Activated naive CD8-positive, alpha-beta T cell treated with anti-CD3 and anti-CD28 coated beads for 36 hours (primary cell): ENCODE measurements around the gene ZNF608. TPM values are rescaled to one million over a fixed set of nuclear protein-coding genes. Genes with fewer than 3 reads are reported as not detected.

Source experiments
- DNase-seq: peaks from one replicate; pipeline ENCODE4 v3.0.0; 2021
- H3K27ac Mint-ChIP-seq: one replicate; pipeline ENCODE4 v1.8.0; 2022; ENCODE audit warnings: mild to moderate bottlenecking, moderate library complexity, mixed read lengths
- H3K27me3 Mint-ChIP-seq: one replicate; pipeline ENCODE4 v1.8.0; 2022; ENCODE audit warnings: mild to moderate bottlenecking, mixed read lengths
- H3K36me3 Mint-ChIP-seq: one replicate; pipeline ENCODE4 v1.8.0; 2021; ENCODE audit warnings: mild to moderate bottlenecking, mixed read lengths
- H3K4me1 Mint-ChIP-seq: one replicate; pipeline ENCODE4 v1.8.0; 2021; ENCODE audit warnings: mixed read lengths
- H3K4me3 Mint-ChIP-seq: one replicate; pipeline ENCODE4 v1.8.0; 2022; ENCODE audit warnings: mild to moderate bottlenecking, moderate library complexity, mixed read lengths
- H3K9me3 Mint-ChIP-seq: one replicate; pipeline ENCODE4 v1.8.0; 2022; ENCODE audit warnings: mixed read lengths
- total RNA-seq, 2 experiments: library from RNA; stranded (reverse); gene quantifications; one replicate each; pipeline ENCODE4 v1.2.3, GENCODE V29; 2021

ZNF608 gene
- total RNA-seq, 2 experiments from 2014 or later, result 0.06 to 0.12 TPM

GRCh38 chr5:124745007-124745927, 1.2 kb downstream of the ZNF608 start:
- no peak for DNase-seq
- no peaks in the 10 kb centered on the region for H3K27me3 Mint-ChIP-seq
- peaks cover 28% of the 10 kb centered on the region for H3K4me1 Mint-ChIP-seq
- H3K9me3 Mint-ChIP-seq, result peaks cover 2% of the 10 kb centered on the region
- no peak overlapping the region for H3K27ac Mint-ChIP-seq
- no peak overlapping the region for H3K4me3 Mint-ChIP-seq
- no peaks in the 10 kb centered on the region for H3K36me3 Mint-ChIP-seq

- H3K4me3 Mint-ChIP-seq, result no peak overlapping the region
These were observed 2.1 kb downstream of the ZNF608 start for GRCh38 chr5:124744170-124744971.

GRCh38 chr5:124743602-124744169, 2.8 kb downstream of the ZNF608 start:
- Mint-ChIP-seq H3K9me3 (peaks cover 2% of the 10 kb centered on the region), H3K27ac (no peak overlapping the region), H3K4me3 (no peak overlapping the region), H3K36me3 (no peaks in the 10 kb centered on the region), H3K27me3 (peaks cover 10% of the 10 kb centered on the region), H3K4me1 (peaks cover 24% of the 10 kb centered on the region)
- no peak for DNase-seq

More at GRCh38 chr5:124744170-124744971, 2.1 kb downstream of the ZNF608 start:
- peaks cover 2% of the 10 kb centered on the region for H3K9me3 Mint-ChIP-seq
- H3K27ac Mint-ChIP-seq, result no peak overlapping the region
- peaks cover 4% of the 10 kb centered on the region for H3K27me3 Mint-ChIP-seq
- peaks cover 28% of the 10 kb centered on the region for H3K4me1 Mint-ChIP-seq
- H3K36me3 Mint-ChIP-seq, result no peaks in the 10 kb centered on the region
- no peak for DNase-seq

GRCh38 chr5:124742983-124743601, 3.3 kb downstream of the ZNF608 start:
- peaks cover 18% of the 10 kb centered on the region for H3K4me1 Mint-ChIP-seq
- H3K9me3 Mint-ChIP-seq, result peaks cover 2% of the 10 kb centered on the region
- no peak for DNase-seq
- H3K27me3 Mint-ChIP-seq, result peaks cover 15% of the 10 kb centered on the region
- H3K36me3 Mint-ChIP-seq, result no peaks in the 10 kb centered on the region
- H3K4me3 Mint-ChIP-seq, result no peak overlapping the region
- H3K27ac Mint-ChIP-seq, result no peak overlapping the region

- no peak for DNase-seq
- Mint-ChIP-seq H3K9me3 (peaks cover 2% of the 10 kb centered on the region), H3K4me3 (no peak overlapping the region), H3K27me3 (peaks cover 15% of the 10 kb centered on the region), H3K4me1 (peaks cover 13% of the 10 kb centered on the region), H3K27ac (no peak overlapping the region), H3K36me3 (no peaks in the 10 kb centered on the region)
These were observed 3.9 kb downstream of the ZNF608 start for GRCh38 chr5:124742521-124742920.

- Mint-ChIP-seq H3K27me3 (peaks cover 15% of the 10 kb centered on the region), H3K36me3 (no peaks in the 10 kb centered on the region), H3K4me3 (no peak overlapping the region), H3K4me1 (peaks cover 7% of the 10 kb centered on the region), H3K27ac (no peak overlapping the region), H3K9me3 (peaks cover 2% of the 10 kb centered on the region)
- no peak for DNase-seq
These were observed 4.5 kb downstream of the ZNF608 start for GRCh38 chr5:124741711-124742496.

GRCh38 chr5:124740991-124741583, 5.4 kb downstream of the ZNF608 start:
- no peak for DNase-seq
- Mint-ChIP-seq H3K27me3 (peaks cover 22% of the 10 kb centered on the region), H3K4me3 (no peak overlapping the region), H3K27ac (no peak overlapping the region), H3K36me3 (no peaks in the 10 kb centered on the region), H3K9me3 (peaks cover 2% of the 10 kb centered on the region), H3K4me1 (peaks cover under 1% of the 10 kb centered on the region)

GRCh38 chr5:124740071-124740470, 6.4 kb downstream of the ZNF608 start:
- H3K9me3 Mint-ChIP-seq, result peaks cover 2% of the 10 kb centered on the region
- H3K4me3 Mint-ChIP-seq, result no peak overlapping the region
- no peaks in the 10 kb centered on the region for H3K4me1 Mint-ChIP-seq
- DNase-seq, result no peak
- peaks cover 32% of the 10 kb centered on the region for H3K27me3 Mint-ChIP-seq
- no peaks in the 10 kb centered on the region for H3K36me3 Mint-ChIP-seq
- no peak overlapping the region for H3K27ac Mint-ChIP-seq

- Mint-ChIP-seq H3K9me3 (peaks cover 2% of the 10 kb centered on the region), H3K36me3 (no peaks in the 10 kb centered on the region), H3K27ac (no peak overlapping the region), H3K4me1 (no peaks in the 10 kb centered on the region), H3K4me3 (no peak overlapping the region), H3K27me3 (peaks cover 36% of the 10 kb centered on the region)
- DNase-seq, result no peak
These were observed 6.8 kb downstream of the ZNF608 start for GRCh38 chr5:124739634-124740025.

GRCh38 chr5:124738681-124739633, 7.5 kb downstream of the ZNF608 start:
- no peak overlapping the region for H3K4me3 Mint-ChIP-seq
- DNase-seq, result no peak
- no peaks in the 10 kb centered on the region for H3K36me3 Mint-ChIP-seq
- H3K27ac Mint-ChIP-seq, result no peak overlapping the region
- H3K9me3 Mint-ChIP-seq, result peaks cover 2% of the 10 kb centered on the region
- no peaks in the 10 kb centered on the region for H3K4me1 Mint-ChIP-seq
- peaks cover 43% of the 10 kb centered on the region for H3K27me3 Mint-ChIP-seq

GRCh38 chr5:124737651-124738050, 8.8 kb downstream of the ZNF608 start:
- Mint-ChIP-seq H3K36me3 (no peaks in the 10 kb centered on the region), H3K4me1 (no peaks in the 10 kb centered on the region), H3K27ac (no peak overlapping the region)

GRCh38 chr5:124736805-124737188, 9.6 kb downstream of the ZNF608 start:
- no peak for DNase-seq
- H3K36me3 Mint-ChIP-seq, result no peaks in the 10 kb centered on the region

More at GRCh38 chr5:124737651-124738050, 8.8 kb downstream of the ZNF608 start:
- H3K27me3 Mint-ChIP-seq, result peaks cover 50% of the 10 kb centered on the region
- H3K4me3 Mint-ChIP-seq, result no peak overlapping the region
- no peak for DNase-seq
- peaks cover 2% of the 10 kb centered on the region for H3K9me3 Mint-ChIP-seq

More at GRCh38 chr5:124736805-124737188, 9.6 kb downstream of the ZNF608 start:
- H3K27ac Mint-ChIP-seq, result no peak overlapping the region
- H3K4me1 Mint-ChIP-seq, result no peaks in the 10 kb centered on the region
- H3K4me3 Mint-ChIP-seq, result no peak overlapping the region
- peaks cover 2% of the 10 kb centered on the region for H3K9me3 Mint-ChIP-seq
- H3K27me3 Mint-ChIP-seq, result peaks cover 54% of the 10 kb centered on the region
